GM21526 (cell line): ENCODE measurements around the gene TTC5.
"Not testable (repeated sequence)": the region's sequence is repeated elsewhere in the genome, so short reads cannot be mapped to it uniquely, and the experiment has no call there.

ENCODE experiments used
- ATAC-seq: cut with Tn5 transposase; IDR thresholded peaks from one replicate; pipeline ENCODE4 v1.9.1; 2021; ENCODE audit warnings: moderate library complexity; ENCODE audit not compliant: unreplicated experiment, low FRiP score

Gene TTC5

GRCh38 chr14:20314026-20314425 is 8.3 kb upstream of the TTC5 start:
- no peak for ATAC-seq

GRCh38 chr14:20306079-20306423 is 300 bp upstream of the TTC5 start:
- peak; percentile 11 for ATAC-seq

- no peak for ATAC-seq
These were observed 3.6 kb downstream of the TTC5 start for GRCh38 chr14:20302042-20302755.

GRCh38 chr14:20295067-20295466 is 10.7 kb downstream of the TTC5 start:
- ATAC-seq = no peak

GRCh38 chr14:20294636-20295035 is 11.1 kb downstream of the TTC5 start:
- ATAC-seq = no peak

- ATAC-seq = not testable (repeated sequence)
These were observed 23.8 kb downstream of the TTC5 start for GRCh38 chr14:20281998-20282397.

- ATAC-seq = not testable (repeated sequence)
These were observed 25.5 kb downstream of the TTC5 start for GRCh38 chr14:20280265-20280664.

GRCh38 chr14:20278414-20278813 is 27.3 kb downstream of the TTC5 start:
- no peak for ATAC-seq

- ATAC-seq = no peak
These were observed 28.3 kb downstream of the TTC5 start for GRCh38 chr14:20277409-20277808.

- no peak for ATAC-seq
These were observed 31.7 kb downstream of the TTC5 start for GRCh38 chr14:20274062-20274461.

GRCh38 chr14:20264361-20264760 is 41.4 kb downstream of the TTC5 start:
- not testable (repeated sequence) for ATAC-seq

- ATAC-seq = no peak
These were observed 43.1 kb downstream of the TTC5 start for GRCh38 chr14:20262642-20263128.

GRCh38 chr14:20247646-20248246 is 58.0 kb downstream of the TTC5 start:
- ATAC-seq = no peak
